ENCODE data around the gene MAD1L1. TPM values are rescaled to one million over a fixed set of nuclear protein-coding genes. Genes with fewer than 3 reads are reported as not detected.

MAD1L1 gene
- total and polyA plus RNA-seq, 2 of the 13 experiments (the other 11 are each of a cell fraction or from before 2014, with no cell fraction given) = 17.4 to 64.7 TPM

DNA sequence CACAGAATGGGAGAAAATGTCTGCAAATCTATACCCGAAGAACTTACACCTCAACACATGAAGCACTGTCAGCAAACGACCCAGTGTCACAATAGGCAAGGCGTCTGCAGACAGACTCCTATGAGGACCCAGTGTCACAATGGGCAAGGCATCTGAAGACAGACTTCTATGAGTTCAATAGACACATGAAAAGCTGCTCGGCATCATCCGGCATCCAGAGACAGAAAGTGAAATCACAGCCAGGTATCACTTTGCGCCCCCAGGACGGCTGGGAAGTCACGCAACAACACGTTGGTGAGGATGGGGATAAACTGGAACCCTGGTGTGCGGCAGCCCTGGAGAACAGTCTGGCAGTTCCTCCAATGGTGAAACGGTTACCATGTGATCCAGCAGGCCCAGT, 289.4 kb downstream of the MAD1L1 start:
- POLR2A ChIA-PET = no interaction called here
- no peak overlapping the region for H3K4me3 ChIP-seq (replicated peaks in 1 of 3; ENCODE audit: insufficient read depth in 1 of 3, low read depth in 2 of 3, low read length in 3 of 3)
- no TSS peak for BruUV-seq (replicated peaks)
- H3K4me1 ChIP-seq (ENCODE audit: insufficient read depth, low read length) = no peaks in the 10 kb centered on the region
- H3K79me2 ChIP-seq (ENCODE audit: insufficient read depth, low read length) = no peaks in the 10 kb centered on the region
- no peaks in the 10 kb centered on the region for H4K20me1 ChIP-seq (ENCODE audit: insufficient read depth, low read length)
- no peak overlapping the region for H3K9ac ChIP-seq (ENCODE audit: insufficient read depth, low read depth, low read length)
- no peak for ATAC-seq
- no peaks in the 10 kb centered on the region for H3K9me3 ChIP-seq (ENCODE audit: low read length)
- DNase-seq (ENCODE audit: low spot score) = no peak
- CTCF ChIA-PET (ENCODE audit: low intra/inter-chr PET ratio, low total read pairs) = no interaction called here
- no peak overlapping the region for H3K27ac ChIP-seq (ENCODE audit: extremely low read length, insufficient read depth, low read length)
- no peaks in the 10 kb centered on the region; a peak in 1 of 5 replicates for H3K36me3 ChIP-seq (replicated peaks in 1 of 2; ENCODE audit: control insufficient read depth in 1 of 2, insufficient read depth in 2 of 2, low read length in 2 of 2)
- no peak overlapping the region for H2AFZ ChIP-seq (ENCODE audit: low read length)
- H3K27me3 ChIP-seq (ENCODE audit: control insufficient read depth in 1 of 2, insufficient read depth in 2 of 2, low read length in 2 of 2) = no peaks in the 10 kb centered on the region
- intact Hi-C loops (cut with micrococcal nuclease; ENCODE audit: unreplicated experiment) = no loop called here
- in situ Hi-C loops (cut with HindIII; ENCODE audit: extremely low pct_ligation_motif_present, low pct_unique_long_range_greater_than_20kb) = no loop called here
- WGBS (ENCODE audit: low lambda C conversion rate) = 83% methylated on average over 11 of the region's 11 CpGs
- no peak for FAIRE-seq
- no peak overlapping the region for H3K4me2 ChIP-seq (ENCODE audit: low read depth, low read length)
- TF ChIP-seq PRMT3 (CRISPR knock-in tag; IDR thresholded peaks at IDR 0.05; ENCODE audit: borderline replicate concordance, low read depth) = no peak
- no peak for TF ChIP-seq EZH2 (conservative IDR thresholded peaks at IDR 0.05; ENCODE audit: low read depth, low read length)
- TF ChIP-seq ZNF496 (CRISPR knock-in tag; IDR thresholded peaks at IDR 0.05; ENCODE audit: insufficient replicate concordance) = no peak
- TF ChIP-seq PRDM15 (CRISPR knock-in tag; IDR thresholded peaks at IDR 0.05) = no peak
- TF ChIP-seq REST (IDR thresholded peaks at IDR 0.05; ENCODE audit: borderline replicate concordance in 1 of 2, low read depth in 1 of 2, low read length in 2 of 2) = no peak
- no peak for TF ChIP-seq ZNF460 (CRISPR knock-in tag; IDR thresholded peaks at IDR 0.05; ENCODE audit: borderline replicate concordance)
- TF ChIP-seq TAF15 (IDR thresholded peaks at IDR 0.05; ENCODE audit: low read depth, low read length, poor library complexity, severe bottlenecking) = no peak
- no peak for TF ChIP-seq GFI1 (CRISPR knock-in tag; IDR thresholded peaks at IDR 0.05; ENCODE audit: borderline replicate concordance)
- TF ChIP-seq, protein P1, sequence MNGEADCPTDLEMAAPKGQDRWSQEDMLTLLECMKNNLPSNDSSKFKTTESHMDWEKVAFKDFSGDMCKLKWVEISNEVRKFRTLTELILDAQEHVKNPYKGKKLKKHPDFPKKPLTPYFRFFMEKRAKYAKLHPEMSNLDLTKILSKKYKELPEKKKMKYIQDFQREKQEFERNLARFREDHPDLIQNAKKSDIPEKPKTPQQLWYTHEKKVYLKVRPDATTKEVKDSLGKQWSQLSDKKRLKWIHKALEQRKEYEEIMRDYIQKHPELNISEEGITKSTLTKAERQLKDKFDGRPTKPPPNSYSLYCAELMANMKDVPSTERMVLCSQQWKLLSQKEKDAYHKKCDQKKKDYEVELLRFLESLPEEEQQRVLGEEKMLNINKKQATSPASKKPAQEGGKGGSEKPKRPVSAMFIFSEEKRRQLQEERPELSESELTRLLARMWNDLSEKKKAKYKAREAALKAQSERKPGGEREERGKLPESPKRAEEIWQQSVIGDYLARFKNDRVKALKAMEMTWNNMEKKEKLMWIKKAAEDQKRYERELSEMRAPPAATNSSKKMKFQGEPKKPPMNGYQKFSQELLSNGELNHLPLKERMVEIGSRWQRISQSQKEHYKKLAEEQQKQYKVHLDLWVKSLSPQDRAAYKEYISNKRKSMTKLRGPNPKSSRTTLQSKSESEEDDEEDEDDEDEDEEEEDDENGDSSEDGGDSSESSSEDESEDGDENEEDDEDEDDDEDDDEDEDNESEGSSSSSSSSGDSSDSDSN (CRISPR knock-in tag; IDR thresholded peaks at IDR 0.05) = no peak
- TF ChIP-seq SUZ12 (IDR thresholded peaks at IDR 0.05; ENCODE audit: low read depth, low read length) = no peak
- TF ChIP-seq SRSF9 (IDR thresholded peaks at IDR 0.05; ENCODE audit: borderline replicate concordance, insufficient read depth, low read depth, low read length, poor library complexity, severe bottlenecking) = no peak
- TF ChIP-seq ZGPAT (CRISPR knock-in tag; IDR thresholded peaks at IDR 0.05) = no peak
- no peak for TF ChIP-seq ZC3H13 (CRISPR knock-in tag; IDR thresholded peaks at IDR 0.05)

Measured in HepG2 (cell line).